NCI-H345 treated with DMSO at 0.1 percent for 48 hours (cell line): ENCODE results near the gene NCAPH2.

Source experiments
- DNase-seq: peaks from one replicate; lab custom pipeline; 2025; ENCODE audit not compliant: unreplicated experiment; lab: John Stamatoyannopoulos, UW

Gene NCAPH2

GRCh38 chr22:50546326-50547262 lies 38.6 kb downstream of the NCAPH2 start:
- no peak for DNase-seq

- DNase-seq = no peak
Measured at GRCh38 chr22:50547263-50547985, 39.4 kb downstream of the NCAPH2 start.

GRCh38 chr22:50548040-50548920 lies 40.3 kb downstream of the NCAPH2 start:
- DNase-seq = no peak

- DNase-seq = no peak
Measured at GRCh38 chr22:50548921-50549790, 41.1 kb downstream of the NCAPH2 start.

GRCh38 chr22:50550395-50550794 lies 42.4 kb downstream of the NCAPH2 start:
- no peak for DNase-seq

GRCh38 chr22:50551160-50551752 lies 43.2 kb downstream of the NCAPH2 start:
- no peak for DNase-seq

GRCh38 chr22:50553310-50553709 lies 45.3 kb downstream of the NCAPH2 start:
- no peak for DNase-seq

- DNase-seq = no peak
Measured at GRCh38 chr22:50556703-50557102, 48.7 kb downstream of the NCAPH2 start.

GRCh38 chr22:50560034-50560433 lies 52.0 kb downstream of the NCAPH2 start:
- DNase-seq = no peak

- no peak for DNase-seq
Measured at GRCh38 chr22:50561401-50562358, 53.7 kb downstream of the NCAPH2 start.

GRCh38 chr22:50562523-50563412 lies 54.7 kb downstream of the NCAPH2 start, which contains the start of gene SYCE3:
TSS of gene SYCE3 (minus strand) at chr22:50562919. CDS start at chr22:50556405, 6,514 bp downstream.
- peak; percentile 79 for DNase-seq

GRCh38 chr22:50563413-50564160 lies 55.6 kb downstream of the NCAPH2 start:
- DNase-seq = no peak

- DNase-seq = no peak
Measured at GRCh38 chr22:50564289-50564688, 56.3 kb downstream of the NCAPH2 start.

- DNase-seq = no peak
Measured at GRCh38 chr22:50567721-50568252, 59.8 kb downstream of the NCAPH2 start.

GRCh38 chr22:50568626-50569025 lies 60.6 kb downstream of the NCAPH2 start:
- DNase-seq = no peak

- DNase-seq = no peak
Measured at GRCh38 chr22:50569041-50569459, 61.0 kb downstream of the NCAPH2 start.
